Measurements from ENCODE around the gene ACTR6. TPM values are rescaled to one million over a fixed set of nuclear protein-coding genes. Genes with fewer than 3 reads are reported as not detected.
"Not testable (repeated sequence)": the region's sequence is repeated elsewhere in the genome, so short reads cannot be mapped to it uniquely, and the experiment has no call there.

Gene ACTR6
- total RNA-seq, 2 experiments from 2014 or later = 33.8 to 34.5 TPM

GRCh38 chr12:100176493-100176892 lies 24.1 kb upstream of the ACTR6 start:
- CTCF ChIA-PET = interaction anchor here (1.6 kb wide), 1 partner anchor 22 kb away, joined by 4 read pairs; no protein-coding TSS in a partner anchor
- POLR2A ChIA-PET = not testable (repeated sequence)

- CTCF ChIA-PET = no interaction called here
- POLR2A ChIA-PET = no interaction called here
Observed at GRCh38 chr12:100179252-100179651, 21.4 kb upstream of the ACTR6 start.

GRCh38 chr12:100184549-100185145 lies 16.0 kb upstream of the ACTR6 start:
- CTCF ChIA-PET = no interaction called here
- POLR2A ChIA-PET = no interaction called here

- POLR2A ChIA-PET = no interaction called here
- CTCF ChIA-PET = interaction anchor here (0.6 kb wide), 1 partner anchor 241 kb away, joined by 3 read pairs; no protein-coding TSS in a partner anchor
Observed at GRCh38 chr12:100185361-100185894, 15.2 kb upstream of the ACTR6 start.

GRCh38 chr12:100186071-100186470 lies 14.5 kb upstream of the ACTR6 start:
- CTCF ChIA-PET = interaction anchor here (0.9 kb wide), 1 partner anchor 31 kb away, joined by 5 read pairs; no protein-coding TSS in a partner anchor
- POLR2A ChIA-PET = interaction anchor here (0.7 kb wide), 1 partner anchor 21 kb away, joined by 3 read pairs; no protein-coding TSS in a partner anchor

- ChIA-PET CTCF (interaction anchor here (0.9 kb wide), 1 partner anchor 32 kb away, joined by 5 read pairs; no protein-coding TSS in a partner anchor), POLR2A (no interaction called here)
Observed at GRCh38 chr12:100187068-100187467, 13.5 kb upstream of the ACTR6 start.

GRCh38 chr12:100187857-100188519 lies 12.6 kb upstream of the ACTR6 start:
- ChIA-PET POLR2A (no interaction called here), CTCF (no interaction called here)

GRCh38 chr12:100188888-100189635 lies 11.6 kb upstream of the ACTR6 start:
- POLR2A ChIA-PET, CTCF ChIA-PET: not testable (repeated sequence)

- ChIA-PET CTCF (no interaction called here), POLR2A (no interaction called here)
Observed at GRCh38 chr12:100189636-100190394, 10.8 kb upstream of the ACTR6 start.

GRCh38 chr12:100193085-100193484 lies 7.5 kb upstream of the ACTR6 start:
- POLR2A ChIA-PET = no interaction called here

GRCh38 chr12:100197486-100197885 lies 3.1 kb upstream of the ACTR6 start:
- POLR2A ChIA-PET = interaction anchor here (0.7 kb wide), 1 partner anchor 54 kb away, joined by 5 read pairs; no protein-coding TSS in a partner anchor
- CTCF ChIA-PET = no interaction called here

More at GRCh38 chr12:100193085-100193484, 7.5 kb upstream of the ACTR6 start:
- CTCF ChIA-PET = no interaction called here

GRCh38 chr12:100199023-100199346 lies 1.6 kb upstream of the ACTR6 start:
- ChIA-PET CTCF (no interaction called here), POLR2A (no interaction called here)

GRCh38 chr12:100199347-100200149 lies 1.1 kb upstream of the ACTR6 start:
- POLR2A ChIA-PET = interaction anchor here (0.6 kb wide), 2 partner anchors 22 to 45 kb away, joined by 3 to 4 read pairs; no protein-coding TSS in a partner anchor
- CTCF ChIA-PET = interaction anchor here (0.7 kb wide), 1 partner anchor 10 kb away, joined by 3 read pairs; no protein-coding TSS in a partner anchor

- ChIA-PET CTCF (interaction anchor here (0.7 to 1.7 kb wide), 2 partner anchors 63 to 174 kb away, joined by 3 to 10 read pairs; no protein-coding TSS in a partner anchor), POLR2A (interaction anchor here (0.7 kb wide), 2 partner anchors 47 to 1079 kb away, joined by 3 to 4 read pairs; no protein-coding TSS in a partner anchor)
Observed at GRCh38 chr12:100201604-100202423, 1.2 kb downstream of the ACTR6 start.

GRCh38 chr12:100207311-100207710 lies 6.7 kb downstream of the ACTR6 start:
- ChIA-PET POLR2A (no interaction called here), CTCF (no interaction called here)

GRCh38 chr12:100208834-100209233 lies 8.2 kb downstream of the ACTR6 start:
- CTCF ChIA-PET = interaction anchor here (1.0 kb wide), 1 partner anchor 26 kb away, joined by 4 read pairs; no protein-coding TSS in a partner anchor
- POLR2A ChIA-PET = no interaction called here

- POLR2A ChIA-PET = no interaction called here
- CTCF ChIA-PET = no interaction called here
Observed at GRCh38 chr12:100211698-100212097, 11.1 kb downstream of the ACTR6 start.
